WTC11 (cell line): ENCODE measurements around the gene CLEC16A. TPM values are rescaled to one million over a fixed set of nuclear protein-coding genes. Genes with fewer than 3 reads are reported as not detected.
A peak's percentile ranks its signal among the peaks of the same experiment; 100 is the strongest.

ENCODE experiments used
- ATAC-seq: fragments of 200-7000 bp; cut with Tn5 transposase; 2 replicates; pipeline ENCODE4 v1.10.0; 2021; ENCODE audit warnings: mild to moderate bottlenecking, moderate library complexity
- CTCF ChIA-PET: fragments of 300-600 bp; sonication (Branson Sonifier 250); formaldehyde crosslinking; loops from one replicate; lab custom pipeline; 2021; ENCODE audit warnings: antibody characterized with exemption; lab: Charles Lee
- POLR2A ChIA-PET: fragments of 350-600 bp; sonication (Branson Sonifier 250); formaldehyde crosslinking; loops from one replicate; lab custom pipeline; 2021; ENCODE audit warnings: antibody characterized with exemption; lab: Charles Lee
- DNase-seq: peaks from one replicate; pipeline ENCODE4 v3.0.0; 2021; ENCODE audit warnings: low spot score
- H3K27ac Mint-ChIP-seq: 2 replicates; pipeline ENCODE4 v1.8.0; 2021; ENCODE audit warnings: mixed read lengths
- H3K27me3 Mint-ChIP-seq: 2 replicates; pipeline ENCODE4 v1.8.0; 2021; ENCODE audit warnings: low read depth, mild to moderate bottlenecking, moderate library complexity, mixed read lengths
- H3K36me3 Mint-ChIP-seq: 2 replicates; pipeline ENCODE4 v1.8.0; 2021; ENCODE audit warnings: mixed read lengths
- H3K4me1 Mint-ChIP-seq: 2 replicates; pipeline ENCODE4 v1.8.0; 2022; ENCODE audit warnings: mixed read lengths
- H3K4me3 Mint-ChIP-seq: 2 replicates; pipeline ENCODE4 v1.8.0; 2021; ENCODE audit warnings: mild to moderate bottlenecking, moderate library complexity, mixed read lengths
- H3K9me3 Mint-ChIP-seq: 2 replicates; pipeline ENCODE4 v1.8.0; 2021; ENCODE audit warnings: mixed read lengths
- CREB1 ChIP-seq: sonication (generic); formaldehyde crosslinking; IDR thresholded peaks from 2 replicates; pipeline ENCODE4 v1.8.0; 2023; ENCODE audit warnings: mild to moderate bottlenecking, missing genetic modification reagents
- FOXJ3 ChIP-seq: sonication (generic); formaldehyde crosslinking; IDR thresholded peaks from 2 replicates; pipeline ENCODE4 v1.9.0; 2021; ENCODE audit warnings: missing genetic modification reagents, mild to moderate bottlenecking, borderline replicate concordance
- FOXP1 ChIP-seq: sonication (generic); formaldehyde crosslinking; IDR thresholded peaks from 2 replicates; pipeline ENCODE4 v1.8.0; 2022; ENCODE audit warnings: missing genetic modification reagents, mild to moderate bottlenecking, moderate library complexity, borderline replicate concordance
- GABPB1 ChIP-seq: sonication (generic); formaldehyde crosslinking; IDR thresholded peaks from 2 replicates; pipeline ENCODE4 v1.8.1; 2023; ENCODE audit warnings: mild to moderate bottlenecking, missing genetic modification reagents
- IRF2 ChIP-seq: sonication (generic); formaldehyde crosslinking; IDR thresholded peaks from 2 replicates; pipeline ENCODE4 v1.8.0; 2022; ENCODE audit warnings: low read depth, missing genetic modification reagents, borderline replicate concordance
- NR2C2 ChIP-seq: sonication (generic); formaldehyde crosslinking; IDR thresholded peaks from 2 replicates; pipeline ENCODE4 v1.8.0; 2022; ENCODE audit warnings: mild to moderate bottlenecking, missing genetic modification reagents
- NR3C1 ChIP-seq: sonication (generic); formaldehyde crosslinking; conservative IDR thresholded peaks from 2 replicates; pipeline ENCODE4 v1.8.1; 2023; ENCODE audit warnings: low read depth, mild to moderate bottlenecking, missing genetic modification reagents
- RELA ChIP-seq: sonication (generic); formaldehyde crosslinking; IDR thresholded peaks from 2 replicates; pipeline ENCODE4 v1.8.1; 2022; ENCODE audit warnings: missing genetic modification reagents, mild to moderate bottlenecking, borderline replicate concordance
- ZBTB21 ChIP-seq: sonication (generic); formaldehyde crosslinking; IDR thresholded peaks from 2 replicates; pipeline ENCODE4 v1.8.1; 2023; ENCODE audit warnings: mild to moderate bottlenecking, missing genetic modification reagents, borderline replicate concordance
- ZNF317 ChIP-seq: sonication (generic); formaldehyde crosslinking; IDR thresholded peaks from 2 replicates; pipeline ENCODE4 v1.8.1; 2023; ENCODE audit warnings: low read depth, mild to moderate bottlenecking, moderate library complexity, missing genetic modification reagents, borderline replicate concordance
- ZNF396 ChIP-seq: fragments of 250-450 bp; sonication (Bioruptor Pico); IDR thresholded peaks from 2 replicates; pipeline ENCODE4 v1.8.0; 2021; ENCODE audit warnings: mild to moderate bottlenecking, moderate library complexity, borderline replicate concordance
- ZNF416 ChIP-seq: fragments of 250-450 bp; sonication (Bioruptor Pico); IDR thresholded peaks from 2 replicates; pipeline ENCODE4 v1.9.0; 2021; ENCODE audit warnings: mild to moderate bottlenecking, inconsistent platforms
- total RNA-seq: library from RNA; stranded (reverse); gene quantifications from 3 replicates; pipeline ENCODE4 v1.2.3, GENCODE V29; 2021
- TF ChIP-seq, protein P1 (sequence below): fragments of 250-450 bp; sonication (Bioruptor Pico); IDR thresholded peaks from 2 replicates; pipeline ENCODE4 v1.9.0; 2021; ENCODE audit warnings: mild to moderate bottlenecking, borderline replicate concordance
- TF ChIP-seq, protein P2 (sequence below): sonication (generic); formaldehyde crosslinking; IDR thresholded peaks from 2 replicates; pipeline ENCODE4 v1.8.1; 2023; ENCODE audit warnings: mild to moderate bottlenecking, moderate library complexity, missing genetic modification reagents
- TF ChIP-seq, protein P3 (sequence below): sonication (generic); formaldehyde crosslinking; IDR thresholded peaks from 2 replicates; pipeline ENCODE4 v1.8.1; 2023; ENCODE audit warnings: mild to moderate bottlenecking, missing genetic modification reagents
- TF ChIP-seq, protein P4 (sequence below): sonication (generic); formaldehyde crosslinking; IDR thresholded peaks from 2 replicates; pipeline ENCODE4 v1.8.1; 2022; ENCODE audit warnings: missing genetic modification reagents, borderline replicate concordance
- TF ChIP-seq, protein P5 (sequence below): fragments of 200-600 bp; IDR thresholded peaks from 2 replicates; pipeline ENCODE4 v1.8.0; 2022; ENCODE audit warnings: antibody characterized with exemption
- TF ChIP-seq, protein P6 (sequence below): fragments of 250-450 bp; sonication (Bioruptor Pico); conservative IDR thresholded peaks from 2 replicates; pipeline ENCODE4 v1.9.0; 2021; ENCODE audit warnings: mild to moderate bottlenecking
- TF ChIP-seq, protein P7 (sequence below): fragments of 250-450 bp; sonication (Bioruptor Pico); IDR thresholded peaks from 2 replicates; pipeline ENCODE4 v1.8.0; 2021; ENCODE audit warnings: mild to moderate bottlenecking

The CLEC16A gene
- total RNA-seq, 1 experiment from 2014 or later: 14.4 TPM

DNA sequence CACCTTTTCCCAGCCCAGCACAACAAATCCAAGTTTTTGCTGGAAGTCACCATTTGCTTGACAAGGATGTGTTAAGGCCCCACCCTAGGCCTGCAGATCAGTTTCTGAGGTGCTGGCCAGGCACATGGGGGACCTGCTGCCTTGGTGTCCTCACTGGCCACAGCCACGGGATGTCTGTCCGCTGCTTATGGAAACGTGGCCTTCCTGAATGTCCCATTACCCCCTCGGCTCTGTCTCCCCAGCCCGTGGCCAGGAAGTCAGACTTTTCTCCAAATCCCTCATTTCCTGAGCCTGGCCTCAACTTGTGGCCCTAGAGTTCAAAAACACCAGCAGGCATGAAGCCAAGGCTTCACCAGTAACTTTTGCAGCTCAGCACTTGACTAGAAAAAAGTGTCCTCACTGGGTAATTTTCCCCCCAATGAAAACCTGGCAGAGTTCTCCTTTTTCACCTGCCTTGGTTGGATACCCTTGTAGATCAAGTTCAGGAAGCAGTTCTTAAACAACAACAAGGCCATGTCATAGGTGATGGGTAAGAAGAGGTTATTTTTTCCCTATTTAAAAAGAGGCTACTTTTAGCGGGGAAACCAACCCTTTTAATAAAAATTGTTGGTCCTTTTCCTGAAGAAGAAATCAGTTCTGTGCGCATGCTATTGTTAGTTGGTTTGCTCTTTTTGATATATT, 230.9 kb downstream of the CLEC16A start:
- no peak for TF ChIP-seq FOXP1
- TF ChIP-seq, protein P1, sequence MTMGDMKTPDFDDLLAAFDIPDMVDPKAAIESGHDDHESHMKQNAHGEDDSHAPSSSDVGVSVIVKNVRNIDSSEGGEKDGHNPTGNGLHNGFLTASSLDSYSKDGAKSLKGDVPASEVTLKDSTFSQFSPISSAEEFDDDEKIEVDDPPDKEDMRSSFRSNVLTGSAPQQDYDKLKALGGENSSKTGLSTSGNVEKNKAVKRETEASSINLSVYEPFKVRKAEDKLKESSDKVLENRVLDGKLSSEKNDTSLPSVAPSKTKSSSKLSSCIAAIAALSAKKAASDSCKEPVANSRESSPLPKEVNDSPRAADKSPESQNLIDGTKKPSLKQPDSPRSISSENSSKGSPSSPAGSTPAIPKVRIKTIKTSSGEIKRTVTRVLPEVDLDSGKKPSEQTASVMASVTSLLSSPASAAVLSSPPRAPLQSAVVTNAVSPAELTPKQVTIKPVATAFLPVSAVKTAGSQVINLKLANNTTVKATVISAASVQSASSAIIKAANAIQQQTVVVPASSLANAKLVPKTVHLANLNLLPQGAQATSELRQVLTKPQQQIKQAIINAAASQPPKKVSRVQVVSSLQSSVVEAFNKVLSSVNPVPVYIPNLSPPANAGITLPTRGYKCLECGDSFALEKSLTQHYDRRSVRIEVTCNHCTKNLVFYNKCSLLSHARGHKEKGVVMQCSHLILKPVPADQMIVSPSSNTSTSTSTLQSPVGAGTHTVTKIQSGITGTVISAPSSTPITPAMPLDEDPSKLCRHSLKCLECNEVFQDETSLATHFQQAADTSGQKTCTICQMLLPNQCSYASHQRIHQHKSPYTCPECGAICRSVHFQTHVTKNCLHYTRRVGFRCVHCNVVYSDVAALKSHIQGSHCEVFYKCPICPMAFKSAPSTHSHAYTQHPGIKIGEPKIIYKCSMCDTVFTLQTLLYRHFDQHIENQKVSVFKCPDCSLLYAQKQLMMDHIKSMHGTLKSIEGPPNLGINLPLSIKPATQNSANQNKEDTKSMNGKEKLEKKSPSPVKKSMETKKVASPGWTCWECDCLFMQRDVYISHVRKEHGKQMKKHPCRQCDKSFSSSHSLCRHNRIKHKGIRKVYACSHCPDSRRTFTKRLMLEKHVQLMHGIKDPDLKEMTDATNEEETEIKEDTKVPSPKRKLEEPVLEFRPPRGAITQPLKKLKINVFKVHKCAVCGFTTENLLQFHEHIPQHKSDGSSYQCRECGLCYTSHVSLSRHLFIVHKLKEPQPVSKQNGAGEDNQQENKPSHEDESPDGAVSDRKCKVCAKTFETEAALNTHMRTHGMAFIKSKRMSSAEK (CRISPR knock-in tag): no peak
- TF ChIP-seq ZNF317: no peak
- TF ChIP-seq, protein P2, sequence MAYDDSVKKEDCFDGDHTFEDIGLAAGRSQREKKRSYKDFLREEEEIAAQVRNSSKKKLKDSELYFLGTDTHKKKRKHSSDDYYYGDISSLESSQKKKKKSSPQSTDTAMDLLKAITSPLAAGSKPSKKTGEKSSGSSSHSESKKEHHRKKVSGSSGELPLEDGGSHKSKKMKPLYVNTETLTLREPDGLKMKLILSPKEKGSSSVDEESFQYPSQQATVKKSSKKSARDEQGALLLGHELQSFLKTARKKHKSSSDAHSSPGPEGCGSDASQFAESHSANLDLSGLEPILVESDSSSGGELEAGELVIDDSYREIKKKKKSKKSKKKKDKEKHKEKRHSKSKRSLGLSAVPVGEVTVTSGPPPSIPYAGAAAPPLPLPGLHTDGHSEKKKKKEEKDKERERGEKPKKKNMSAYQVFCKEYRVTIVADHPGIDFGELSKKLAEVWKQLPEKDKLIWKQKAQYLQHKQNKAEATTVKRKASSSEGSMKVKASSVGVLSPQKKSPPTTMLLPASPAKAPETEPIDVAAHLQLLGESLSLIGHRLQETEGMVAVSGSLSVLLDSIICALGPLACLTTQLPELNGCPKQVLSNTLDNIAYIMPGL (CRISPR knock-in tag): no peak
- no peak for TF ChIP-seq NR3C1
- TF ChIP-seq NR2C2 (CRISPR knock-in tag): no peak
- no peak for TF ChIP-seq ZNF396 (CRISPR knock-in tag)
- TF ChIP-seq, all 79 proteins: peak for 0
- ChIA-PET POLR2A (no interaction called here), CTCF (interaction anchor here (1.1 kb wide), 1 partner anchor 196 kb away, joined by 4 read pairs; no protein-coding TSS in a partner anchor)
- no peaks in the 10 kb centered on the region for H3K36me3 Mint-ChIP-seq
- H3K4me3 Mint-ChIP-seq: no peak overlapping the region
- no peaks in the 10 kb centered on the region for H3K9me3 Mint-ChIP-seq
- ATAC-seq (no peak), DNase-seq (no peak)
- H3K27ac Mint-ChIP-seq: peak overlapping the region; percentile 55; the same call in 1 of the 2 replicates
- H3K4me1 Mint-ChIP-seq: no peaks in the 10 kb centered on the region
- no peaks in the 10 kb centered on the region for H3K27me3 Mint-ChIP-seq

DNA sequence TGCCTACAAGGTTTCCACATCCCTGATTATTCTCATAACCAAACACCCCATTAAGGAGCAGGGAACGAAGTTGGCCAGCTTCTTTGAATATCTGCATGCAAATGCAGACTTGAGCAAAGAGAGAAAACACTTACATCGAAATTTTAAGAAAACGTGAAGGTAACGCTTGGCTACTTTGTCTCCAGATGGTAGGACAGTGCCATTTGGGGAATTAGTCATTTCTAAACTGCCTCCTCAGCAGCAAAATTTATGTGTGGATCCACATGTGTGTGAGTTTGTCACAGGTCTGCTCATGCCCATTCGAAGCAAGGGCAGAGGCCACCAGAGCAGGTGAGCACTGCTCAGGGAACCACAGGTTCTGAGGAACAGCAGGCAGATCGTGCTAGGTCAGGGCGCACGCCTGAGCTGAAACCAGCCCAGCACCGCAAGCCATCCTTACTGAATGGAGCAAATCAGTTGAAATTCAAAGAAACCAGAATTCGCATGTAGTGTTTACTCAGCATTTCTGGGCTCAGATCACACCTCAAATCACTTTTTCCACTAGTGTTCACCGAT, 231.5 kb downstream of the CLEC16A start:
- ATAC-seq (no peak), DNase-seq (no peak)
- POLR2A ChIA-PET: no interaction called here
- no peaks in the 10 kb centered on the region for H3K36me3 Mint-ChIP-seq
- no peak overlapping the region for H3K4me3 Mint-ChIP-seq
- H3K27ac Mint-ChIP-seq: peak overlapping the region; percentile 90
- H3K9me3 Mint-ChIP-seq: no peaks in the 10 kb centered on the region
- CTCF ChIA-PET: interaction anchor here (1.1 kb wide), 1 partner anchor 196 kb away, joined by 4 read pairs; no protein-coding TSS in a partner anchor
- H3K27me3 Mint-ChIP-seq: no peaks in the 10 kb centered on the region
- H3K4me1 Mint-ChIP-seq: no peaks in the 10 kb centered on the region
- TF ChIP-seq, protein P3, sequence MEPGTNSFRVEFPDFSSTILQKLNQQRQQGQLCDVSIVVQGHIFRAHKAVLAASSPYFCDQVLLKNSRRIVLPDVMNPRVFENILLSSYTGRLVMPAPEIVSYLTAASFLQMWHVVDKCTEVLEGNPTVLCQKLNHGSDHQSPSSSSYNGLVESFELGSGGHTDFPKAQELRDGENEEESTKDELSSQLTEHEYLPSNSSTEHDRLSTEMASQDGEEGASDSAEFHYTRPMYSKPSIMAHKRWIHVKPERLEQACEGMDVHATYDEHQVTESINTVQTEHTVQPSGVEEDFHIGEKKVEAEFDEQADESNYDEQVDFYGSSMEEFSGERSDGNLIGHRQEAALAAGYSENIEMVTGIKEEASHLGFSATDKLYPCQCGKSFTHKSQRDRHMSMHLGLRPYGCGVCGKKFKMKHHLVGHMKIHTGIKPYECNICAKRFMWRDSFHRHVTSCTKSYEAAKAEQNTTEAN (CRISPR knock-in tag): no peak
- no peak for TF ChIP-seq GABPB1 (CRISPR knock-in tag)
- TF ChIP-seq, protein P4, sequence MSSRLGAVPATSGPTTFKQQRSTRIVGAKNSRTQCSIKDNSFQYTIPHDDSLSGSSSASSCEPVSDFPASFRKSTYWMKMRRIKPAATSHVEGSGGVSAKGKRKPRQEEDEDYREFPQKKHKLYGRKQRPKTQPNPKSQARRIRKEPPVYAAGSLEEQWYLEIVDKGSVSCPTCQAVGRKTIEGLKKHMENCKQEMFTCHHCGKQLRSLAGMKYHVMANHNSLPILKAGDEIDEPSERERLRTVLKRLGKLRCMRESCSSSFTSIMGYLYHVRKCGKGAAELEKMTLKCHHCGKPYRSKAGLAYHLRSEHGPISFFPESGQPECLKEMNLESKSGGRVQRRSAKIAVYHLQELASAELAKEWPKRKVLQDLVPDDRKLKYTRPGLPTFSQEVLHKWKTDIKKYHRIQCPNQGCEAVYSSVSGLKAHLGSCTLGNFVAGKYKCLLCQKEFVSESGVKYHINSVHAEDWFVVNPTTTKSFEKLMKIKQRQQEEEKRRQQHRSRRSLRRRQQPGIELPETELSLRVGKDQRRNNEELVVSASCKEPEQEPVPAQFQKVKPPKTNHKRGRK: no peak
- TF ChIP-seq IRF2: no peak
- TF ChIP-seq ZBTB21 (CRISPR knock-in tag): no peak
- TF ChIP-seq RELA (CRISPR knock-in tag): no peak
- TF ChIP-seq, protein P5, sequence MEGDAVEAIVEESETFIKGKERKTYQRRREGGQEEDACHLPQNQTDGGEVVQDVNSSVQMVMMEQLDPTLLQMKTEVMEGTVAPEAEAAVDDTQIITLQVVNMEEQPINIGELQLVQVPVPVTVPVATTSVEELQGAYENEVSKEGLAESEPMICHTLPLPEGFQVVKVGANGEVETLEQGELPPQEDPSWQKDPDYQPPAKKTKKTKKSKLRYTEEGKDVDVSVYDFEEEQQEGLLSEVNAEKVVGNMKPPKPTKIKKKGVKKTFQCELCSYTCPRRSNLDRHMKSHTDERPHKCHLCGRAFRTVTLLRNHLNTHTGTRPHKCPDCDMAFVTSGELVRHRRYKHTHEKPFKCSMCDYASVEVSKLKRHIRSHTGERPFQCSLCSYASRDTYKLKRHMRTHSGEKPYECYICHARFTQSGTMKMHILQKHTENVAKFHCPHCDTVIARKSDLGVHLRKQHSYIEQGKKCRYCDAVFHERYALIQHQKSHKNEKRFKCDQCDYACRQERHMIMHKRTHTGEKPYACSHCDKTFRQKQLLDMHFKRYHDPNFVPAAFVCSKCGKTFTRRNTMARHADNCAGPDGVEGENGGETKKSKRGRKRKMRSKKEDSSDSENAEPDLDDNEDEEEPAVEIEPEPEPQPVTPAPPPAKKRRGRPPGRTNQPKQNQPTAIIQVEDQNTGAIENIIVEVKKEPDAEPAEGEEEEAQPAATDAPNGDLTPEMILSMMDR: no peak
- TF ChIP-seq FOXJ3 (CRISPR knock-in tag): no peak
- TF ChIP-seq, protein P6, sequence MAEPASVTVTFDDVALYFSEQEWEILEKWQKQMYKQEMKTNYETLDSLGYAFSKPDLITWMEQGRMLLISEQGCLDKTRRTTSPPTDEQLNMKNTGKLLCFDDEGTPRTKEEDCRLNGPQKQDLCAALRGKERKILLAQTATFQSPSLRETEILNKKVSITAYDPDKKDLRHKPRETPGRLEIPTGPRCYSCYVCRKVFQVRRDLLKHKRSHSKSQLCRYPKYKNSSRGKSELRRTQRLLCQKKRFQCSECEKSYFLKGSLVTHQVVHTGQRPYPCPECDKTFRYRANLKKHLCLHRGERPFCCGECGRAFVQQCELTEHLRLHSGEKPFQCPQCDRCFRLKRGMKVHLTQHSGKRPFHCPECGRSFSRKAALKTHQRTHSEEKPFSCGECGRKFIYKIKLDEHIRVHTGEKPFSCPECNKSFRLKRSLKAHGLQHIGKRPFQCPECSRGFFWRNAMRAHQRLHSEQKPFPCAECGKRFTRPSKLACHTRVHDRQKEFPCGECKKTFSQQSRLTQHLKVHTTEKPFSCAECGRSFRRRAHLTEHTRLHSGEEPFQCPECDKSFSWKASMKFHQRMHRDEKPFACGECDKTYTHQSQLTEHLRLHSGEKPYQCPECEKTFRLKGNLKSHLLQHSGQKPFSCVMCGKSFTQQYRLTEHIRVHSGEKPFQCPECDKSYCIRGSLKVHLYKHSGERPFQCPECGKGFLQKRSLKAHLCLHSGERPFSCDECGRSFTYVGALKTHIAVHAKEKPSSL (CRISPR knock-in tag): no peak
- TF ChIP-seq, protein P7, sequence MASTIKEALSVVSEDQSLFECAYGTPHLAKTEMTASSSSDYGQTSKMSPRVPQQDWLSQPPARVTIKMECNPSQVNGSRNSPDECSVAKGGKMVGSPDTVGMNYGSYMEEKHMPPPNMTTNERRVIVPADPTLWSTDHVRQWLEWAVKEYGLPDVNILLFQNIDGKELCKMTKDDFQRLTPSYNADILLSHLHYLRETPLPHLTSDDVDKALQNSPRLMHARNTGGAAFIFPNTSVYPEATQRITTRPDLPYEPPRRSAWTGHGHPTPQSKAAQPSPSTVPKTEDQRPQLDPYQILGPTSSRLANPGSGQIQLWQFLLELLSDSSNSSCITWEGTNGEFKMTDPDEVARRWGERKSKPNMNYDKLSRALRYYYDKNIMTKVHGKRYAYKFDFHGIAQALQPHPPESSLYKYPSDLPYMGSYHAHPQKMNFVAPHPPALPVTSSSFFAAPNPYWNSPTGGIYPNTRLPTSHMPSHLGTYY (CRISPR knock-in tag): no peak
- TF ChIP-seq ZNF416 (CRISPR knock-in tag): no peak
- TF ChIP-seq CREB1 (CRISPR knock-in tag): no peak
